ENCODE measurements around the gene CDC42BPB.
"Not testable (repeated sequence)": the region's sequence is repeated elsewhere in the genome, so short reads cannot be mapped to it uniquely, and the experiment has no call there.

The CDC42BPB gene

GRCh38 chr14:102933618-102934231 lies 123.6 kb downstream of the CDC42BPB start:
- CTCF ChIA-PET: no interaction called here
- Mint-ChIP-seq H3K27ac (no peak overlapping the region), H3K36me3 (no peaks in the 10 kb centered on the region), H3K9me3 (no peaks in the 10 kb centered on the region), H3K4me1 (peaks cover under 1% of the 10 kb centered on the region), H3K4me3 (no peak overlapping the region), H3K27me3 (peaks cover 35% of the 10 kb centered on the region)
- no peak for DNase-seq

- no peak for DNase-seq
- peaks cover 33% of the 10 kb centered on the region for H3K27me3 Mint-ChIP-seq
- no peak overlapping the region for H3K27ac Mint-ChIP-seq
- H3K9me3 Mint-ChIP-seq: no peaks in the 10 kb centered on the region
- H3K4me3 Mint-ChIP-seq: no peak overlapping the region
- CTCF ChIA-PET: no interaction called here
- H3K36me3 Mint-ChIP-seq: no peaks in the 10 kb centered on the region
- H3K4me1 Mint-ChIP-seq: peaks cover 7% of the 10 kb centered on the region
These were observed 124.7 kb downstream of the CDC42BPB start for GRCh38 chr14:102932484-102933248.

DNA sequence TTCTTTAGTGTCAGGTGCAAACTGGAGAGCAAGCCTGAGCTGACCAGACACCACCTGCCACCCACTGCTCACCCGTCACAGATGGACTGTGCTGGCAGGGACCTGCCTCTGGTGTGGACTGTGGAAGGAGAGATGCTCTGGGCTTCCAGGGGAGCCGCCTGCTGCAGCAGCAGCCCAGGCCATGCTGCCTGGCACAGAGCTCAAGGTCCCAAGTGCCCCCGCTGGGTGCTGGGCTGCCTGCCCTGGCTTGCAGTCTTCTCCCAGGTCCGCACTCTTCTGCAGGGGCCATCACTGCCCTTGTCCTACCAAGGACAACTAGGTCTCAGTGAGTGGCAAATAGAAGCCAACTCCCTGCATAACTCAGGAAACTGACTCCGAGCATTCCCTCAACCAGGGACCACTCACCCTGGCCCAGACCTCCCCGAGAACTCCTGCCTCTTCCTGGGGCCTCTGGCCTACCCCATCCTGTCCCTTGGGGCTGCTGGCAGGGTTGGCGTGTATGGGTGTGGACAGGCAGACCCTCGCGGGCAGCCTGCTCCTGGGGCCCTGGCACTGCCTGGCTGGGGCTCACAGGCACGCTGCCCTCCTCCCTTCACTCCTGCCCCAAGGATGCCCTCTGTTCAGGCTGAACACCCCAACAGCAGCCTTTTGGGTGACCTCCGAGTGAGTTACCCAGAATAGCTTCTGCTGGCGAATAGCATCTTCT lies 125.6 kb downstream of the CDC42BPB start:
- peaks cover 30% of the 10 kb centered on the region for H3K27me3 Mint-ChIP-seq
- no peak for DNase-seq
- H3K36me3 Mint-ChIP-seq: no peaks in the 10 kb centered on the region
- no peaks in the 10 kb centered on the region for H3K9me3 Mint-ChIP-seq
- no peak overlapping the region for H3K4me3 Mint-ChIP-seq
- H3K4me1 Mint-ChIP-seq: peaks cover 7% of the 10 kb centered on the region
- H3K27ac Mint-ChIP-seq: no peak overlapping the region
- CTCF ChIA-PET: no interaction called here

- H3K4me3 Mint-ChIP-seq: no peak overlapping the region
- peaks cover 30% of the 10 kb centered on the region for H3K27me3 Mint-ChIP-seq
- DNase-seq: no peak
- CTCF ChIA-PET: no interaction called here
- no peaks in the 10 kb centered on the region for H3K9me3 Mint-ChIP-seq
- peaks cover 7% of the 10 kb centered on the region for H3K4me1 Mint-ChIP-seq
- H3K27ac Mint-ChIP-seq: no peak overlapping the region
- H3K36me3 Mint-ChIP-seq: no peaks in the 10 kb centered on the region
These were observed 126.4 kb downstream of the CDC42BPB start for GRCh38 chr14:102930753-102931579.

DNA sequence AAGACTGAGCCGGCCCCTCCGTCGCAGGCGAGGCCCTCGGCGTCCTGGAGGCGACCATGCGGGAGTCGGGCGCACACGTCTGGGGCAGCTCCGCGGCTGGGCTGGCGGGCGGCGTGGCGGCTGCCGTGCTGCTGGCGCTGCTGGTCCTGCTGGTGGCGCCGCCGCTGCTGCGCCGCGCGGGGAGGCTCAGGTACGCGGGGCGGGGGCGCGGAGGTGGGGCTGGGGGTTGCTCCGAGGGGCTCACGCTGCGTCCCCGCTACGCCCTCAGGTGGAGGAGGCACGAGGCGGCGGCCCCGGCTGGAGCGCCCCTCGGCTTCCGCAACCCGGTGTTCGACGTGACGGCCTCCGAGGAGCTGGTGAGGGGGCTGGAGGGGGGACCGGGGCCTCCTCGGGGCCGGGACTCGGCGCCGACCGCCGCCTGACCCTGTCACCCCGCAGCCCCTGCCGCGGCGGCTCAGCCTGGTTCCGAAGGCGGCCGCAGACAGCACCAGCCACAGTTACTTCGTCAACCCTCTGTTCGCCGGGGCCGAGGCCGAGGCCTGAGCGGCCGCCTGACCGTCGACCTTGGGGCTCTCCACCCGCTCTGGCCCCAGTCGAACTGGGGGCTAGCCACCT lies 127.1 kb downstream of the CDC42BPB start:
- peaks cover 7% of the 10 kb centered on the region for H3K4me1 Mint-ChIP-seq
- no peak overlapping the region for H3K4me3 Mint-ChIP-seq
- CTCF ChIA-PET: no interaction called here
- no peak overlapping the region for H3K27ac Mint-ChIP-seq
- no peaks in the 10 kb centered on the region for H3K9me3 Mint-ChIP-seq
- no peak for DNase-seq
- no peaks in the 10 kb centered on the region for H3K36me3 Mint-ChIP-seq
- H3K27me3 Mint-ChIP-seq: peaks cover 30% of the 10 kb centered on the region

DNA sequence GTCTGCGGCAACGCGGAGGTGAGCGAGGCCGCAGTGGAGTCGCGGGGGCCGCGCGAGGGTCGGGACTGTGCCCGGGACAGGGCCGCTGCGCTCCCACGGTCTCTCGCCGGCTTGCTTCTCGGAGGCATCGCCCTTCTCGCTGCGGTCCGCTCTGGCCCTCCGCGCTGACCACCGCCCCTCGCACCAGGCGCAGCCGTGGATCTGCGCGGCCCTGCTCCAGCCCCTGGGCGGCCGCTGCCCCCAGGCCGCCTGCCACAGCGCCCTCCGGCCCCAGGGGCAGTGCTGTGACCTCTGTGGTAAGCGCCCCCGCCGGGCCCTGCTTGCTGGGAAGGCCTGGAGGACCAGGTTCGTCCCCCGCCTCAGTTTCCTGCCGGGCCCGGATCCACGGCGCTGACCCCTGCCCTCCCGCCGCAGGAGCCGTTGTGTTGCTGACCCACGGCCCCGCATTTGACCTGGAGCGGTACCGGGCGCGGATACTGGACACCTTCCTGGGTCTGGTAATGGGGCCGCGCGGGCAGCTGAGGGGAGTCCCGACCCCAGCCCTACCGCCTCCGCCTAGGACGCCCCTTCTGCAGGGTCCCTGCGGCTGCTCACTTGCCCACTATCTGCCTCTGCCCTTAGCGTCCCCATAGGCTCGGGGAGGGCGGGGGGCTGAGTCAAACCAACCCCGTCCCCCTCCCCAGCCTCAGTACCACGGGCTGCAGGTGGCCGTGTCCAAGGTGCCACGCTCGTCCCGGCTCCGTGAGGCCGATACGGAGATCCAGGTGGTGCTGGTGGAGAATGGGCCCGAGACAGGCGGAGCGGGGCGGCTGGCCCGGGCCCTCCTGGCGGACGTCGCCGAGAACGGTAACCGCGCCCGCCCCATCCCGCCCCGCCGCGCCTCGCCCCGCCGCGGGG lies 127.9 kb downstream of the CDC42BPB start:
- peaks cover 7% of the 10 kb centered on the region for H3K4me1 Mint-ChIP-seq
- no peaks in the 10 kb centered on the region for H3K9me3 Mint-ChIP-seq
- no peaks in the 10 kb centered on the region for H3K36me3 Mint-ChIP-seq
- H3K27ac Mint-ChIP-seq: no peak overlapping the region
- no peak overlapping the region for H3K4me3 Mint-ChIP-seq
- CTCF ChIA-PET: no interaction called here
- DNase-seq: no peak
- H3K27me3 Mint-ChIP-seq: peaks cover 30% of the 10 kb centered on the region

DNA sequence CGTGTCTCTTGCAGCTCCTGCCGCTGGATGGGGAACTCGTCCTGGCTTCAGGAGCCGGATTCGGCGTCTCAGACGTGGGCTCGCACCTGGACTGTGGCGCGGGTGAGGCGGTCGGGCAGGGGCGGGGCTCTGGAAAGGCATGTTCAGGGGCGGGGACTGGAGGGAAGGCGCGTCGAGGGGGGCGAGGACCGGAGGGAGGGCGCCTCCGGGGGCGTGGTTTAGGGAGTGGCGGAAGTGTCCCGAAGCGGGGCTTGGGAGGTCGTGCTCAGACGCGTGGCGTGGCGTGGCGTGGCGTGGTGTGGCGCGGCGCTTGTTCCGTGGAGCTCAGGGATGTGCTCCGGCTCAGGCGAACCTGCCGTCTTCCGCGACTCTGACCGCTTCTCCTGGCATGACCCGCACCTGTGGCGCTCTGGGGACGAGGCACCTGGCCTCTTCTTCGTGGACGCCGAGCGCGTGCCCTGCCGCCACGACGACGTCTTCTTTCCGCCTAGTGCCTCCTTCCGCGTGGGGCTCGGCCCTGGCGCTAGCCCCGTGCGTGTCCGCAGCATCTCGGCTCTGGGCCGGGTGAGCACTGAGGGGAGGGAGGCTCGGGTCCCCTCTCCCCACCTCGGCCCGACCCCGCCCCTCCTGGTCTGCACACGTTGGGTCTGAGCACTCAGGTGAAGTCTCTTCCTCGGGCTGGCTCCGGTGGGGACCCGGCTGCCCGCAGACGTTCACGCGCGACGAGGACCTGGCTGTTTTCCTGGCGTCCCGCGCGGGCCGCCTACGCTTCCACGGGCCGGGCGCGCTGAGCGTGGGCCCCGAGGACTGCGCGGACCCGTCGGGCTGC lies 128.7 kb downstream of the CDC42BPB start:
- CTCF ChIA-PET: no interaction called here

GRCh38 chr14:102927878-102928411 lies 129.4 kb downstream of the CDC42BPB start:
- Mint-ChIP-seq H3K4me1 (peaks cover 9% of the 10 kb centered on the region), H3K27ac (no peak overlapping the region), H3K4me3 (peak overlapping the region; percentile 61), H3K9me3 (no peaks in the 10 kb centered on the region), H3K27me3 (peaks cover 26% of the 10 kb centered on the region), H3K36me3 (no peaks in the 10 kb centered on the region)
- CTCF ChIA-PET: no interaction called here
- DNase-seq: no peak

More for the DNA sequence above, 128.7 kb downstream of the CDC42BPB start:
- no peak overlapping the region for H3K27ac Mint-ChIP-seq
- peak overlapping the region; percentile 61 for H3K4me3 Mint-ChIP-seq
- peaks cover 7% of the 10 kb centered on the region for H3K4me1 Mint-ChIP-seq
- H3K36me3 Mint-ChIP-seq: no peaks in the 10 kb centered on the region
- no peaks in the 10 kb centered on the region for H3K9me3 Mint-ChIP-seq
- H3K27me3 Mint-ChIP-seq: peaks cover 30% of the 10 kb centered on the region
- DNase-seq: peak; percentile 82

DNA sequence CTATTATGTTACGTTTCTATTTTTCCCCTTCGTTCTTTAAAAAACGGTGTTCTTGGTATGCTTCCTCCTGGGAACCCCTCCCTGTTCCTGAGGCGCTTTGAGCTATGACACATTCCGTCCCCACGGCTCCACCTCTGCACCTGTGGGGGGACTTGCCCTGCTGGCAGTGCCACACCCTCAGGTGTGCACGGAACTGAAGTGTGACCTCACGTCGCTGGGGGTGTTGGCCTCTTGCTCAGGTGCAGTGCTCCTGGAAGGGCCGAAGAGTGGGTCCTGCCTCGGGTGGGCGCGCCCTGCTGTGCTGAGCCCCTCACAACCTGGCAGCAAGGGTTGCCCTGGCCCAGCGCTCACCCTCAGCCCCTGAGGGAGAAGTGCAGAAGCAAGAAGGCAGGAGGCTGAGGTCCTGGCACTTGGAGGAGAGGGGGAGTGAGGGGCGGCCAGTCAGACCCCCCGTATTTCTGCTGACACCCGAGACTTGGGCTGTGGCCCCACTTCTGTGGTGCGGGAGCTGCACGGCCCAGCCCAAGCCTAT lies 129.9 kb downstream of the CDC42BPB start:
- CTCF ChIA-PET: no interaction called here
- no peak for DNase-seq
- Mint-ChIP-seq H3K27me3 (peaks cover 22% of the 10 kb centered on the region), H3K4me3 (no peak overlapping the region), H3K4me1 (peaks cover 9% of the 10 kb centered on the region), H3K27ac (no peak overlapping the region), H3K9me3 (no peaks in the 10 kb centered on the region), H3K36me3 (no peaks in the 10 kb centered on the region)

GRCh38 chr14:102926840-102927239 lies 130.5 kb downstream of the CDC42BPB start:
- H3K27me3 Mint-ChIP-seq: peaks cover 16% of the 10 kb centered on the region
- H3K36me3 Mint-ChIP-seq, DNase-seq, CTCF ChIA-PET, H3K9me3 Mint-ChIP-seq, H3K4me1 Mint-ChIP-seq, H3K27ac Mint-ChIP-seq, H3K4me3 Mint-ChIP-seq: not testable (repeated sequence)

GRCh38 chr14:102926104-102926503 lies 131.2 kb downstream of the CDC42BPB start:
- no peak overlapping the region for H3K27ac Mint-ChIP-seq
- no peaks in the 10 kb centered on the region for H3K9me3 Mint-ChIP-seq
- CTCF ChIA-PET: no interaction called here
- peaks cover 9% of the 10 kb centered on the region for H3K4me1 Mint-ChIP-seq
- H3K27me3 Mint-ChIP-seq: peaks cover 9% of the 10 kb centered on the region
- H3K4me3 Mint-ChIP-seq: no peak overlapping the region
- H3K36me3 Mint-ChIP-seq: no peaks in the 10 kb centered on the region
- no peak for DNase-seq

DNA sequence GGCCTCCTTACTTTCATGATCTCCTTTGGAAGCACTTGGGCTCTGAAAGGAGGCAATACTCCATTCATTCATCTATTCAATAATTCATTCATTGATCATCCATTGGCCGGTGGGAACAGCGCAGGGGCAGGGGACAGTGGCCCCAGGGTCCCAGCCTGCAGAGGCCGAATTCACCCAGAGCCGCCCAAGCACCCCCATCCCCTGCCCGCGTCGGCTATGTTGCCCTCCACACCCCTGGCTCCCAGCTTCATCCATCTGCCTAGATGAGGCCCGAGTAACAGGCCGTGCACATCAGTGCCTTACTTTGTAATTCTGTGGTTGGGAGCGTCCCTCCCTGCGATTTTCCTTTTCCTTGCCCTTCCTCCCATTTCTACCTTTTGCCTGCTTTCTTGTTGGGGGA lies 131.7 kb downstream of the CDC42BPB start:
- CTCF ChIA-PET: no interaction called here
- peaks cover 9% of the 10 kb centered on the region for H3K4me1 Mint-ChIP-seq
- no peaks in the 10 kb centered on the region for H3K36me3 Mint-ChIP-seq
- H3K9me3 Mint-ChIP-seq: no peaks in the 10 kb centered on the region
- H3K27ac Mint-ChIP-seq: no peak overlapping the region
- H3K4me3 Mint-ChIP-seq: no peak overlapping the region
- DNase-seq: no peak
- H3K27me3 Mint-ChIP-seq: peaks cover 5% of the 10 kb centered on the region
